Activated naive CD4-positive, alpha-beta T cell treated with anti-CD3 and anti-CD28 coated beads, Interleukin-2, amount 50 U/mL, for 72 hours (primary cell): ENCODE results near the gene STX1A. TPM values are rescaled to one million over a fixed set of nuclear protein-coding genes. Genes with fewer than 3 reads are reported as not detected.
"Not testable (repeated sequence)": the region's sequence is repeated elsewhere in the genome, so short reads cannot be mapped to it uniquely, and the experiment has no call there.

Experiments
- ATAC-seq, 2 donors: fragments of 150-1000 bp; cut with Tn5 transposase; 2 replicates each; pipeline ENCODE4 v1.10.0; 2021; ENCODE audit warnings: mild to moderate bottlenecking in 2 of 2, moderate library complexity in 2 of 2
- DNase-seq, 2 donors: peaks; one replicate each; pipeline ENCODE4 v3.0.0; 2021 to 2022; ENCODE audit warnings: low spot score in 2 of 2
- H3K27ac Mint-ChIP-seq, 2 donors: one replicate each; pipeline ENCODE4 v1.8.0; 2022; ENCODE audit warnings: mild to moderate bottlenecking in 2 of 2, mixed read lengths in 2 of 2
- H3K36me3 Mint-ChIP-seq, 2 donors: one replicate each; pipeline ENCODE4 v1.8.0; 2022; ENCODE audit warnings: mixed read lengths in 2 of 2
- H3K9me3 Mint-ChIP-seq, 2 donors: one replicate each; pipeline ENCODE4 v1.8.0; 2022; ENCODE audit warnings: mixed read lengths in 2 of 2
- total RNA-seq, 2 donors: library from RNA; stranded (reverse); gene quantifications; one replicate each; pipeline ENCODE4 v1.2.3, GENCODE V29; 2022

Gene STX1A
- total RNA-seq, 2 donors from 2014 or later: 8.8 to 14.0 TPM

GRCh38 chr7:73738612-73739386 lies 19.3 kb upstream of the STX1A start, which contains the start of gene ABHD11:
Gene ABHD11, minus strand, starts transcription at chr7:73738802. Its CDS starts 32 bp downstream, at chr7:73738770.
- no peaks in the 10 kb centered on the region for H3K9me3 Mint-ChIP-seq
- H3K36me3 Mint-ChIP-seq: peaks cover 0 to 7% of the 10 kb centered on the region in 2 donors
- ATAC-seq (peak; percentile 91 to 94), DNase-seq (peak; percentile 96 to 98)
- H3K27ac Mint-ChIP-seq: peak within 1 kb of the TSS; percentile 88 to 98

GRCh38 chr7:73738220-73738611 lies 18.7 kb upstream of the STX1A start:
- H3K9me3 Mint-ChIP-seq: no peaks in the 10 kb centered on the region
- peak; percentile 7 to 24 for ATAC-seq
- H3K27ac Mint-ChIP-seq: peak overlapping the region; percentile 88 to 98
- H3K36me3 Mint-ChIP-seq: peaks cover 0 to 7% of the 10 kb centered on the region in 2 donors
- DNase-seq: peak in 1 of 2 donors; percentile 61

GRCh38 chr7:73737491-73738219 lies 18.2 kb upstream of the STX1A start:
- H3K9me3 Mint-ChIP-seq: no peaks in the 10 kb centered on the region
- no peak for DNase-seq
- ATAC-seq: no peak

GRCh38 chr7:73736885-73737284 lies 17.4 kb upstream of the STX1A start:
- Mint-ChIP-seq H3K9me3 (no peaks in the 10 kb centered on the region), H3K36me3 (peaks cover 0 to 7% of the 10 kb centered on the region in 2 donors), H3K27ac (peak overlapping the region in 1 of 2 donors; percentile 88)
- no peak for ATAC-seq
- DNase-seq: no peak

More at GRCh38 chr7:73737491-73738219, 18.2 kb upstream of the STX1A start:
- Mint-ChIP-seq H3K36me3 (peaks cover 0 to 7% of the 10 kb centered on the region in 2 donors), H3K27ac (peak overlapping the region; percentile 88 to 98)

GRCh38 chr7:73735528-73735905 lies 16.0 kb upstream of the STX1A start:
- ATAC-seq (no peak), DNase-seq (no peak)
- Mint-ChIP-seq H3K36me3 (peaks cover 0 to 7% of the 10 kb centered on the region in 2 donors), H3K27ac (peak overlapping the region; percentile 61 to 74), H3K9me3 (no peaks in the 10 kb centered on the region)

GRCh38 chr7:73734619-73735527 lies 15.4 kb upstream of the STX1A start:
- Mint-ChIP-seq H3K9me3 (no peaks in the 10 kb centered on the region), H3K27ac (peak overlapping the region; percentile 22 to 61), H3K36me3 (peaks cover 0 to 7% of the 10 kb centered on the region in 2 donors)
- DNase-seq: peak; percentile 77 to 87
- ATAC-seq: peak; percentile 51 to 57

- H3K9me3 Mint-ChIP-seq: no peaks in the 10 kb centered on the region
- H3K27ac Mint-ChIP-seq: no peak overlapping the region
- no peak for ATAC-seq
- no peaks in the 10 kb centered on the region for H3K36me3 Mint-ChIP-seq
- no peak for DNase-seq
These were observed 12.9 kb upstream of the STX1A start for GRCh38 chr7:73732397-73732796.

GRCh38 chr7:73730485-73730884 lies 11.0 kb upstream of the STX1A start:
- DNase-seq: no peak
- Mint-ChIP-seq H3K36me3 (no peaks in the 10 kb centered on the region), H3K27ac (no peak overlapping the region), H3K9me3 (no peaks in the 10 kb centered on the region)
- no peak for ATAC-seq

GRCh38 chr7:73728551-73728950 lies 9.1 kb upstream of the STX1A start:
- no peak overlapping the region for H3K27ac Mint-ChIP-seq
- ATAC-seq (no peak), DNase-seq (no peak)
- no peaks in the 10 kb centered on the region for H3K9me3 Mint-ChIP-seq
- no peaks in the 10 kb centered on the region for H3K36me3 Mint-ChIP-seq

- DNase-seq (no peak), ATAC-seq (no peak)
- Mint-ChIP-seq H3K27ac (no peak overlapping the region), H3K36me3 (no peaks in the 10 kb centered on the region), H3K9me3 (no peaks in the 10 kb centered on the region)
These were observed 8.5 kb upstream of the STX1A start for GRCh38 chr7:73727952-73728351.

- H3K27ac Mint-ChIP-seq: no peak overlapping the region
- DNase-seq (no peak), ATAC-seq (peak; percentile 41 to 61)
- no peaks in the 10 kb centered on the region for H3K36me3 Mint-ChIP-seq
- H3K9me3 Mint-ChIP-seq: no peaks in the 10 kb centered on the region
These were observed 6.6 kb upstream of the STX1A start for GRCh38 chr7:73726083-73726466.

- H3K36me3 Mint-ChIP-seq: no peaks in the 10 kb centered on the region
- no peaks in the 10 kb centered on the region for H3K9me3 Mint-ChIP-seq
- no peak overlapping the region for H3K27ac Mint-ChIP-seq
These were observed 4.3 kb upstream of the STX1A start for GRCh38 chr7:73723813-73724212.

GRCh38 chr7:73722785-73723184 lies 3.3 kb upstream of the STX1A start:
- ATAC-seq: no peak
- H3K36me3 Mint-ChIP-seq: no peaks in the 10 kb centered on the region
- no peak for DNase-seq
- H3K27ac Mint-ChIP-seq: no peak overlapping the region
- no peaks in the 10 kb centered on the region for H3K9me3 Mint-ChIP-seq

More at GRCh38 chr7:73723813-73724212, 4.3 kb upstream of the STX1A start:
- DNase-seq (no peak), ATAC-seq (no peak)

- not testable (repeated sequence) for H3K36me3 Mint-ChIP-seq, H3K27ac Mint-ChIP-seq, ATAC-seq, DNase-seq, H3K9me3 Mint-ChIP-seq
These were observed 2.7 kb upstream of the STX1A start for GRCh38 chr7:73722182-73722581.

- Mint-ChIP-seq H3K27ac (no peak overlapping the region), H3K36me3 (no peaks in the 10 kb centered on the region), H3K9me3 (no peaks in the 10 kb centered on the region)
- DNase-seq (no peak), ATAC-seq (no peak)
These were observed 1.9 kb upstream of the STX1A start for GRCh38 chr7:73721377-73721817.

- H3K9me3 Mint-ChIP-seq, DNase-seq, H3K36me3 Mint-ChIP-seq, ATAC-seq: not testable (repeated sequence)
- peak overlapping the region in 1 of 2 donors; percentile 65 for H3K27ac Mint-ChIP-seq
These were observed 974 bp upstream of the STX1A start for GRCh38 chr7:73720443-73720842.
